Lower leg skin (tissue), 4 donors: ENCODE data around the gene COPS8. TPM values are rescaled to one million over a fixed set of nuclear protein-coding genes. Genes with fewer than 3 reads are reported as not detected.

Source experiments
- DNase-seq, 2 donors: peaks; one replicate each; pipeline ENCODE4 v3.0.0-alpha.2; 2019; ENCODE audit warnings: low spot score in 2 of 2
- H3K4me3 ChIP-seq: fragments of 200-600 bp; sonication (generic); 2 replicates; pipeline ENCODE4 v1.5.1; 2017; ENCODE audit warnings: mild to moderate bottlenecking, low read depth; ENCODE audit not compliant: poor library complexity, severe bottlenecking
- CTCF ChIP-seq, 3 donors: fragments of 450-650 bp; IDR thresholded peaks; one replicate each; pipeline ENCODE4 v1.5.1; 2016; ENCODE audit warnings: antibody characterized with exemption in 3 of 3, mild to moderate bottlenecking in 3 of 3, moderate library complexity in 2 of 3
- POLR2A ChIP-seq, 2 donors: fragments of 450-650 bp; IDR thresholded peaks; one replicate each; pipeline ENCODE4 v1.6.1; 2016 to 2017; ENCODE audit warnings: antibody characterized with exemption in 2 of 2, mild to moderate bottlenecking in 1 of 2, moderate library complexity in 1 of 2
- WGBS, 2 donors: methylation state at CpG; one replicate each; pipeline ENCODE4 v1.1.5; 2018; 5-methylcytosine and 5-hydroxymethylcytosine counted together
- intact Hi-C: fragments of 100-400 bp; cut with DNase I; formaldehyde crosslinking; loops from one replicate; pipeline ENCODE4 v1.15.0; 2023; ENCODE audit warnings: low total_unique reads
- total RNA-seq, 4 donors: library from RNA; depleted of rRNA; stranded (reverse); fragments of >200 nt; gene quantifications; one replicate each; pipeline ENCODE4 v1.1.0, GENCODE V29; 2016

Gene COPS8
- total RNA-seq, 4 donors from 2014 or later = 38.8 to 74.0 (median 69.3) TPM

- peak; percentile 10 to 68 for DNase-seq
- TF ChIP-seq CTCF (IDR thresholded peaks at IDR 0.05) (no peak), POLR2A (IDR thresholded peaks at IDR 0.05) (no peak)
- H3K4me3 ChIP-seq = no peak overlapping the region
- intact Hi-C loops = no loop called here
- 59 to 63% methylated on average over 6 of the region's 6 CpGs for WGBS, 2 donors
Observed at GRCh38 chr2:237131749-237132533, 46.3 kb downstream of the COPS8 start.

GRCh38 chr2:237132799-237133198 lies 47.1 kb downstream of the COPS8 start:
- 73 to 85% methylated on average over 5 of the region's 5 CpGs for WGBS, 2 donors
- no peak for TF ChIP-seq CTCF (IDR thresholded peaks at IDR 0.05)
- no peak for TF ChIP-seq POLR2A (IDR thresholded peaks at IDR 0.05)
- H3K4me3 ChIP-seq = no peak overlapping the region
- intact Hi-C loops = no loop called here
- DNase-seq = peak; percentile 14 to 43

GRCh38 chr2:237134321-237135230 lies 48.9 kb downstream of the COPS8 start:
- H3K4me3 ChIP-seq = no peak overlapping the region
- 52 to 63% methylated on average over 4 of the region's 4 CpGs for WGBS, 2 donors
- TF ChIP-seq CTCF (IDR thresholded peaks at IDR 0.05) = no peak
- intact Hi-C loops = no loop called here
- DNase-seq = peak; percentile 12 to 40

GRCh38 chr2:237136824-237137223 lies 51.1 kb downstream of the COPS8 start:
- intact Hi-C loops = no loop called here
- no peak for DNase-seq
- no peak for TF ChIP-seq CTCF (IDR thresholded peaks at IDR 0.05)
- no peak for TF ChIP-seq POLR2A (IDR thresholded peaks at IDR 0.05)
- WGBS, 2 donors = 89 to 96% methylated on average over 9 of the region's 9 CpGs
- H3K4me3 ChIP-seq = no peak overlapping the region

- peak in 1 of 2 donors; percentile 64 for DNase-seq
- intact Hi-C loops = no loop called here
- no peak for TF ChIP-seq CTCF (IDR thresholded peaks at IDR 0.05)
- TF ChIP-seq POLR2A (IDR thresholded peaks at IDR 0.05) = no peak
- 91 to 94% methylated on average over 13 of the region's 13 CpGs for WGBS, 2 donors
- H3K4me3 ChIP-seq = no peak overlapping the region
Observed at GRCh38 chr2:237137626-237138323, 52.1 kb downstream of the COPS8 start.
